ENCODE measurements around the gene ANXA9. TPM values are rescaled to one million over a fixed set of nuclear protein-coding genes. Genes with fewer than 3 reads are reported as not detected.

The ANXA9 gene
- total RNA-seq, 1 experiment from 2014 or later: 1.2 TPM

DNA sequence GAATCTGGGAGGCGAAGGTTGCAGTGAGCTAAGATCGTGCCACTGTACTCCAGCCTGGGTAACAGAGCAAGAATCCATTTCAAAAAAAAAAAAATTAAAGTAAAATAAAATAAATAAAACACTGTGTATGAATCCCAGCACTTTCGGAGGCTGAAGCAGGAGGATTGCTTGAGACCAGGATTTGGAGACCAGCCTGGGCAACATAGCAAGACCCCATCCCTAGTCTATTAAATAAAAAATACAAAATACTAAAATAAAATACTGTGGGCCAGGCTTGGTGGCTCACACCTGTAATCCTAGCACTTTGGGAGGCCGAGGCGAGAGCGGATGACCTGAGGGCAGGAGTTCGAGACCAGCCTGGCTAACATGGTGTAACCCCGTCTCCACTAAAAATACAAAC is 50.1 kb downstream of the ANXA9 start:
- Histone ChIP-seq H3K27ac (ENCODE audit: low read length) (no peak overlapping the region), H3K36me3 (ENCODE audit: control insufficient read depth, insufficient read depth, low read length) (0 out of 2 replicates have a peak, but pooled peaks cover 2% of the 10 kb centered on the region), H3K9me3 (ENCODE audit: control insufficient read depth, insufficient read depth, low read depth, low read length) (no peaks in the 10 kb centered on the region), H3K27me3 (ENCODE audit: control insufficient read depth, insufficient read depth, low read length) (no peaks in the 10 kb centered on the region), H3K4me3 (ENCODE audit: low read depth in 2 of 2, low read length in 2 of 2) (no peak overlapping the region), H3K4me1 (ENCODE audit: control insufficient read depth, insufficient read depth, low read length) (no peaks in the 10 kb centered on the region)
- no TSS peak for BruUV-seq (replicated peaks)
- ChIA-PET CTCF (no interaction called here), POLR2A (interaction anchor here (0.7 kb wide), 1 partner anchor 109 kb away, joined by 5 read pairs; no protein-coding TSS in a partner anchor)
- DNase-seq (ENCODE audit: low read depth, low spot score) (no peak), ATAC-seq (no peak)
- intact Hi-C loops (cut with micrococcal nuclease; ENCODE audit: unreplicated experiment) (no loop called here), in situ Hi-C loops (cut with HindIII; ENCODE audit: low pct_unique_long_range_greater_than_20kb, low sequenced_read_pairs) (no loop called here)
- no peak for TF ChIP-seq TCF7L2 (IDR thresholded peaks at IDR 0.05; ENCODE audit: low read depth, low read length)
- no peak for TF ChIP-seq POLR2AphosphoS5 (IDR thresholded peaks at IDR 0.05; ENCODE audit: low read depth, low read length)
- TF ChIP-seq, protein P1, sequence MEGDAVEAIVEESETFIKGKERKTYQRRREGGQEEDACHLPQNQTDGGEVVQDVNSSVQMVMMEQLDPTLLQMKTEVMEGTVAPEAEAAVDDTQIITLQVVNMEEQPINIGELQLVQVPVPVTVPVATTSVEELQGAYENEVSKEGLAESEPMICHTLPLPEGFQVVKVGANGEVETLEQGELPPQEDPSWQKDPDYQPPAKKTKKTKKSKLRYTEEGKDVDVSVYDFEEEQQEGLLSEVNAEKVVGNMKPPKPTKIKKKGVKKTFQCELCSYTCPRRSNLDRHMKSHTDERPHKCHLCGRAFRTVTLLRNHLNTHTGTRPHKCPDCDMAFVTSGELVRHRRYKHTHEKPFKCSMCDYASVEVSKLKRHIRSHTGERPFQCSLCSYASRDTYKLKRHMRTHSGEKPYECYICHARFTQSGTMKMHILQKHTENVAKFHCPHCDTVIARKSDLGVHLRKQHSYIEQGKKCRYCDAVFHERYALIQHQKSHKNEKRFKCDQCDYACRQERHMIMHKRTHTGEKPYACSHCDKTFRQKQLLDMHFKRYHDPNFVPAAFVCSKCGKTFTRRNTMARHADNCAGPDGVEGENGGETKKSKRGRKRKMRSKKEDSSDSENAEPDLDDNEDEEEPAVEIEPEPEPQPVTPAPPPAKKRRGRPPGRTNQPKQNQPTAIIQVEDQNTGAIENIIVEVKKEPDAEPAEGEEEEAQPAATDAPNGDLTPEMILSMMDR (IDR thresholded peaks at IDR 0.05): no peak
- no peak for TF ChIP-seq SIN3A (IDR thresholded peaks at IDR 0.05; ENCODE audit: borderline replicate concordance, insufficient read depth, low read depth, low read length)
- TF ChIP-seq, protein P2, sequence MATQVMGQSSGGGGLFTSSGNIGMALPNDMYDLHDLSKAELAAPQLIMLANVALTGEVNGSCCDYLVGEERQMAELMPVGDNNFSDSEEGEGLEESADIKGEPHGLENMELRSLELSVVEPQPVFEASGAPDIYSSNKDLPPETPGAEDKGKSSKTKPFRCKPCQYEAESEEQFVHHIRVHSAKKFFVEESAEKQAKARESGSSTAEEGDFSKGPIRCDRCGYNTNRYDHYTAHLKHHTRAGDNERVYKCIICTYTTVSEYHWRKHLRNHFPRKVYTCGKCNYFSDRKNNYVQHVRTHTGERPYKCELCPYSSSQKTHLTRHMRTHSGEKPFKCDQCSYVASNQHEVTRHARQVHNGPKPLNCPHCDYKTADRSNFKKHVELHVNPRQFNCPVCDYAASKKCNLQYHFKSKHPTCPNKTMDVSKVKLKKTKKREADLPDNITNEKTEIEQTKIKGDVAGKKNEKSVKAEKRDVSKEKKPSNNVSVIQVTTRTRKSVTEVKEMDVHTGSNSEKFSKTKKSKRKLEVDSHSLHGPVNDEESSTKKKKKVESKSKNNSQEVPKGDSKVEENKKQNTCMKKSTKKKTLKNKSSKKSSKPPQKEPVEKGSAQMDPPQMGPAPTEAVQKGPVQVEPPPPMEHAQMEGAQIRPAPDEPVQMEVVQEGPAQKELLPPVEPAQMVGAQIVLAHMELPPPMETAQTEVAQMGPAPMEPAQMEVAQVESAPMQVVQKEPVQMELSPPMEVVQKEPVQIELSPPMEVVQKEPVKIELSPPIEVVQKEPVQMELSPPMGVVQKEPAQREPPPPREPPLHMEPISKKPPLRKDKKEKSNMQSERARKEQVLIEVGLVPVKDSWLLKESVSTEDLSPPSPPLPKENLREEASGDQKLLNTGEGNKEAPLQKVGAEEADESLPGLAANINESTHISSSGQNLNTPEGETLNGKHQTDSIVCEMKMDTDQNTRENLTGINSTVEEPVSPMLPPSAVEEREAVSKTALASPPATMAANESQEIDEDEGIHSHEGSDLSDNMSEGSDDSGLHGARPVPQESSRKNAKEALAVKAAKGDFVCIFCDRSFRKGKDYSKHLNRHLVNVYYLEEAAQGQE (IDR thresholded peaks at IDR 0.05; ENCODE audit: insufficient read depth in 1 of 2, low read depth in 2 of 2, low read length in 1 of 2): no peak

DNA sequence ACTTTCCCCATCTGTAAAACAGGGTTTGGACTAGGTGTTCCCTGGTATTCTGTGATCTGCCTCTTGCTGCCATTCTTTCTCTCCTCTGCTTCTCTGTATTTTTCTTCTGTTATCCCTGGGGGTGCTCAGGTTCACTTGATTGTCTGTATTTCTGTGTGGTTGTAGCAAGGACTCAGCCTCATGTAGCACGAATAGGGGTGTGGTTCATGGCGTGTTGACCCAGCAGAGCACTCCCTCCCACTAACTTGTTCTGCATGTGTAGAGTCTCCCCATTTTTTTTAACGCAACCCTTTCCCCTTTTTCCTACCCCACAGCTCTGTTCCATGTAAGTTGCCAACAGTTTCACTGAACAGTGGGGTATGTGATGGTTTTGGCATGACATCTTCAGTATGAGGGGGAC is 53.1 kb downstream of the ANXA9 start:
- TF ChIP-seq SIN3A (IDR thresholded peaks at IDR 0.05; ENCODE audit: borderline replicate concordance, insufficient read depth, low read depth, low read length): no peak
- no peak for TF ChIP-seq TCF7L2 (IDR thresholded peaks at IDR 0.05; ENCODE audit: low read depth, low read length)
- TF ChIP-seq, protein P1 (IDR thresholded peaks at IDR 0.05): no peak
- TF ChIP-seq, protein P2 (IDR thresholded peaks at IDR 0.05; ENCODE audit: insufficient read depth in 1 of 2, low read depth in 2 of 2, low read length in 1 of 2): no peak
- no peak for TF ChIP-seq POLR2AphosphoS5 (IDR thresholded peaks at IDR 0.05; ENCODE audit: low read depth, low read length)
- POLR2A ChIA-PET: no interaction called here
- ATAC-seq: no peak
- Histone ChIP-seq H3K9me3 (ENCODE audit: control insufficient read depth, insufficient read depth, low read depth, low read length) (no peaks in the 10 kb centered on the region), H3K4me1 (ENCODE audit: control insufficient read depth, insufficient read depth, low read length) (no peaks in the 10 kb centered on the region), H3K27me3 (ENCODE audit: control insufficient read depth, insufficient read depth, low read length) (no peaks in the 10 kb centered on the region), H3K36me3 (ENCODE audit: control insufficient read depth, insufficient read depth, low read length) (0 out of 2 replicates have a peak, but pooled peaks cover 2% of the 10 kb centered on the region), H3K4me3 (ENCODE audit: low read depth in 2 of 2, low read length in 2 of 2) (no peak overlapping the region), H3K27ac (ENCODE audit: low read length) (no peak overlapping the region)
- in situ Hi-C loops (cut with HindIII; ENCODE audit: low pct_unique_long_range_greater_than_20kb, low sequenced_read_pairs) (no loop called here), intact Hi-C loops (cut with micrococcal nuclease; ENCODE audit: unreplicated experiment) (no loop called here)
- CTCF ChIA-PET: interaction anchor here (0.7 kb wide), 1 partner anchor 36 kb away, joined by 3 read pairs; no protein-coding TSS in a partner anchor
- BruUV-seq (replicated peaks): no TSS peak
- no peak for DNase-seq (ENCODE audit: low read depth, low spot score)

Measured in Panc1 (cell line).